Gastroesophageal sphincter (tissue), 3 donors: ENCODE results near the gene MITF.

Experiments
- CTCF ChIP-seq, 4 experiments: fragments of 200-600 bp in 2 of 4; fragments of 450-650 bp in 2 of 4; sonication (generic) in 1 of 4; IDR thresholded peaks; one replicate each; pipeline ENCODE4 v1.5.1; 2017 to 2019; ENCODE audit warnings: antibody characterized with exemption in 4 of 4, mild to moderate bottlenecking in 2 of 4, moderate library complexity in 2 of 4
- EP300 ChIP-seq: sonication (generic); formaldehyde crosslinking; IDR thresholded peaks from one replicate; pipeline ENCODE4 v1.6.1; 2017; ENCODE audit warnings: antibody characterized with exemption, mild to moderate bottlenecking
- POLR2AphosphoS5 ChIP-seq: sonication (generic); formaldehyde crosslinking; IDR thresholded peaks from one replicate; pipeline ENCODE4 v1.6.1; 2017; ENCODE audit warnings: antibody characterized with exemption

GRCh38 chr3:69842351-69842750 is 103.1 kb downstream of the MITF start:
- TF ChIP-seq CTCF (IDR thresholded peaks at IDR 0.05) (no peak), EP300 (no peak), POLR2AphosphoS5 (no peak)
